Activated CD4-positive, alpha-beta memory T cell treated with anti-CD3 and anti-CD28 coated beads for 36 hours (primary cell): ENCODE measurements around the gene CCDC102A. TPM values are rescaled to one million over a fixed set of nuclear protein-coding genes. Genes with fewer than 3 reads are reported as not detected.
"Not testable (repeated sequence)": the region's sequence is repeated elsewhere in the genome, so short reads cannot be mapped to it uniquely, and the experiment has no call there.

Experiments used
- CTCF ChIA-PET: fragments of 350-600 bp; sonication (Branson Sonifier 250); formaldehyde crosslinking; loops from one replicate; lab custom pipeline; 2021; ENCODE audit warnings: antibody characterized with exemption, inconsistent platforms; lab: Charles Lee
- POLR2A ChIA-PET: fragments of 350-600 bp; sonication (Branson Sonifier 250); formaldehyde crosslinking; loops from one replicate; lab custom pipeline; 2021; ENCODE audit warnings: antibody characterized with exemption; lab: Charles Lee
- DNase-seq: peaks from one replicate; pipeline ENCODE4 v3.0.0-alpha.2; 2020
- H3K27ac Mint-ChIP-seq: one replicate; pipeline ENCODE4 v1.8.0; 2021; ENCODE audit warnings: mixed read lengths
- H3K27me3 Mint-ChIP-seq: one replicate; pipeline ENCODE4 v1.8.0; 2021; ENCODE audit warnings: mixed read lengths
- H3K36me3 Mint-ChIP-seq: one replicate; pipeline ENCODE4 v1.8.0; 2021; ENCODE audit warnings: mixed read lengths
- H3K4me1 Mint-ChIP-seq: one replicate; pipeline ENCODE4 v1.8.0; 2021; ENCODE audit warnings: low read depth, mixed read lengths
- H3K4me3 Mint-ChIP-seq: one replicate; pipeline ENCODE4 v1.8.0; 2021; ENCODE audit warnings: mild to moderate bottlenecking, mixed read lengths
- H3K9me3 Mint-ChIP-seq: one replicate; pipeline ENCODE4 v1.8.0; 2021; ENCODE audit warnings: mixed read lengths
- intact Hi-C: fragments of 100-400 bp; cut with micrococcal nuclease; formaldehyde crosslinking; loops from one replicate; pipeline ENCODE4 v1.15.1; 2023
- total RNA-seq, 2 experiments: library from RNA; stranded (reverse); gene quantifications; one replicate each; pipeline ENCODE4 v1.2.3, GENCODE V29; 2021

Gene CCDC102A
- total RNA-seq, 2 experiments from 2014 or later = 7.0 to 7.9 TPM

DNA sequence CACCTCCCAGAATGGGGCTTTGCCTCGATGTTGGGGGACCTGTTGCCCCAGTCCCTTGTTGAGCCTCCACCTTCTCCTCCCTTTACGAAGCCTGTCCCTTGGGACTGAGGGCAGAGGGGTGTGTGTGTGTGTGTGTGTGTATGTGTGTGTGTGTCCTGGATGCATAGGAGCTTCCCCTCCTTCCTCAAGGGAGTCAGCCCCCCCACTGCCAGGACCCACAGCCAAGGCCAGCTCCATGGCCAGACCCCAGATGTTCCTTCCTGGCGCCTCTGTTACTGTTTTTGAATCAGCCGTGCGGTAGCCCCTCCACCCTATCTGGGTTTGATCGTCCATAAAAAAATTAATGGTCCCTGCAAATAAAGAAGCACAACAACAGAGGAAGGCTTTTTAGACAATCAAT lies 32.4 kb downstream of the CCDC102A start:
- no peak for DNase-seq
- H3K27me3 Mint-ChIP-seq = no peaks in the 10 kb centered on the region
- H3K4me1 Mint-ChIP-seq = peaks cover 11% of the 10 kb centered on the region
- no peaks in the 10 kb centered on the region for H3K9me3 Mint-ChIP-seq
- CTCF ChIA-PET = interaction anchor here (2.3 kb wide), 1 partner anchor 15 kb away, joined by 7 read pairs; no protein-coding TSS in a partner anchor
- H3K4me3 Mint-ChIP-seq = no peak overlapping the region
- POLR2A ChIA-PET = no interaction called here
- no peaks in the 10 kb centered on the region for H3K36me3 Mint-ChIP-seq
- H3K27ac Mint-ChIP-seq = no peak overlapping the region
- intact Hi-C loops = no loop called here

DNA sequence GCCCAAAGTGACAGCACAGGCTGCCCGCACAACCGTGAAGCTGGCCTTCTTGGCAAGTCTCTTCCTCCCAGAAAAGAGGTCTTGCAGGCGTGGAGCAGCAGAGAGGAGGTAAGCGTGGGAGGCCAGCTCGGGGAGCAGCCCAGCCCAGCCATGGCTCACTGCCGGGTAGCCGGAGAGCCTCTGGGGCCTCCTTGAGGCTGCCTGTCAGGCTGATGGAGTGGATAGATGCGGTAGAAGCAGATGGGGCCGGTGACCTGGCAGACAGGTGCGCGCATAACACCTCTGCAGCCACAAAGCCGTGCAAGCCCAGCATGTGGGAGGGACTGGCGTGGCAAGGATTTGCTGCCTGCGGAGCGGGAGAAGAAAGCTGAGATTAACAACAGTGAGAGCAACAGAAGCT lies 33.0 kb downstream of the CCDC102A start:
- no peak for DNase-seq
- Mint-ChIP-seq H3K27me3 (no peaks in the 10 kb centered on the region), H3K36me3 (no peaks in the 10 kb centered on the region), H3K4me3 (no peak overlapping the region), H3K27ac (no peak overlapping the region), H3K9me3 (no peaks in the 10 kb centered on the region), H3K4me1 (peaks cover 11% of the 10 kb centered on the region)
- intact Hi-C loops = no loop called here
- ChIA-PET POLR2A (no interaction called here), CTCF (interaction anchor here (2.3 kb wide), 1 partner anchor 16 kb away, joined by 7 read pairs; no protein-coding TSS in a partner anchor)

DNA sequence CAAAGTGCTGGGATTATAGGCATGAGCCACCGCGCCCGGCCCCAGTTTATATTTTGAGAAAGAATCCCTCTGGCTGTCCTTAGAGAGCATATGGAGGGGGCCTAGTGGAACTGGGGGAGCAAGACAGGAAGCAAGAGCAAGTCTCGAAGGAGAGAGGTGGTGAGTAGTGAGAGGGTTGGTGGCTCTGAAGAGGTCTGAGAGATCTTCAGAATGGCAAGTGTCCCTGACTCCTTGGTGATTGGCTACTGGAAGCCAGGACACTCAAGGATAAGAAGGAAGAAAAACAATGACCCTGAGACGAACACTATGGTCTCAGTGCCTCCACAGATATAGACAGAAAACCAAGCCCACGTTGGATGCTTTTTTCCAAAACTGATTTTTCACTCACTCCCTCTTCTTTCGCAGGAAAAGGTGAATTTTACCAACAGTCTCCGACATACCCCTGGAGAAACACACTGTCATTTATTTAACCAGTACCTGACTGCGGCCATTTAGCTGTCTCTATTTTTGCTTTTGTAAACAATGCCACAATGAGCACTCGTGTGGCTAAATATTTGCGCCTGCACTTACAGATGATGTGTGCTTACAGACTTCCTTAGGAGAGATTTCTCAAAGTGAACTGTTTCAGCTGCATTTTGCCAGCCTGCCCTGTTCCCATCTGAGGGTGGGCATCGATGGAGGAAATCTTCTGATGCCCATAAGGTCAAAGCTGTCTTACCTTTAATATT lies 34.2 kb downstream of the CCDC102A start:
- ChIA-PET POLR2A (no interaction called here), CTCF (no interaction called here)
- H3K9me3 Mint-ChIP-seq = no peaks in the 10 kb centered on the region
- peaks cover 11% of the 10 kb centered on the region for H3K4me1 Mint-ChIP-seq
- intact Hi-C loops = no loop called here
- H3K4me3 Mint-ChIP-seq = no peak overlapping the region
- H3K27ac Mint-ChIP-seq = no peak overlapping the region
- H3K36me3 Mint-ChIP-seq = no peaks in the 10 kb centered on the region
- no peaks in the 10 kb centered on the region for H3K27me3 Mint-ChIP-seq
- DNase-seq = no peak

DNA sequence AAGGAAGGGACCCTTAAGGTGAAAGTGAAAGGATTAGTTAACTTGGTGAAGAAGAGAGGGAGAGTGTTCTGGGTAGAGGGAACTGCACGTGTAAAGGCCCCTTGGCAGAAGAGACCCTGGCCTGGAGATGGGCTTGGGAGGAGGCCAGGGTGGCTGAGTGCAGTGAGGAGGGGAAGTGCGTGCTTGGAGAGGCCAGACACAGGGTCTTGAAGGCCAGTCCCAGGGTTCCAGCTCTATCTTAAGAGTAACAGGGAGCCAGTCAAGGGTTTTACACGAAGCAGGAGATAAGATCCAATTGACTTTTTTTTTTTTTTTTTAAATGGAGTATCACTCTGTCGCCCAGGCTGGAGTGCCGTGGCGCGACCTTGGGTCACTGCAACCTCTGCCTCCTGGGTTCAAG lies 34.9 kb downstream of the CCDC102A start:
- CTCF ChIA-PET = no interaction called here
- Mint-ChIP-seq H3K27me3 (no peaks in the 10 kb centered on the region), H3K36me3 (no peaks in the 10 kb centered on the region), H3K4me3 (no peak overlapping the region), H3K27ac (no peak overlapping the region), H3K9me3 (no peaks in the 10 kb centered on the region), H3K4me1 (peaks cover 11% of the 10 kb centered on the region)
- no peak for DNase-seq
- intact Hi-C loops = no loop called here
- POLR2A ChIA-PET = interaction anchor here (0.6 kb wide), 1 partner anchor 202 kb away, joined by 3 read pairs; no protein-coding TSS in a partner anchor

DNA sequence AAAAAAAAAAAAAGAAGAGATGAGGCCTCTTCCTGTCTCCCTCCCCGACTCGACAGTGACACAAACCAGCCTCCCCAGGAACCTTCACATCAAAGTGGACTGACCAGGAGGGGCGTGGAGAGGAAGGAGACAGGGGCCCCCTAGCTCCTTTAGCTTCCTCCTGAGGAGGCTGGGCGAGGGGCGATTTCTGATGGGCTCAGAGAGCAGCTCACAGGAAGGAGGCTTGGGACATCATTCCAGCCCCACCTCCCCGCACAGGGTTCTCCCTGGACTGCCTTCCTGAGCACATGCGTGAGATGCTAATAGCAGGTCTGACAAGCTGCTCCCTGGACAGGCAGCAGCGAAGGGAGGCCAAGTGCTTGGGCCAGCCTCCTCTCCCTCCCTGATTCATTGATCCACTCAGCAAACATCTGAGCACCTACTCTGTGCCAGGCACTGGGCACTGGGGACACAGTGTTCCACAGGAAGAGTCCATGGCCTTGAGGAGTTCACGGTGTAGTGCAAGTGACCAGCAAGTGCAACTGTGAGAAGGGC lies 35.7 kb downstream of the CCDC102A start:
- Mint-ChIP-seq H3K9me3 (no peaks in the 10 kb centered on the region), H3K27ac (no peak overlapping the region), H3K36me3 (no peaks in the 10 kb centered on the region), H3K4me1 (peaks cover 11% of the 10 kb centered on the region), H3K27me3 (no peaks in the 10 kb centered on the region), H3K4me3 (no peak overlapping the region)
- CTCF ChIA-PET = interaction anchor here (1.3 to 2.5 kb wide), 2 partner anchors 19 to 38 kb away, joined by 4 to 6 read pairs; partner anchors contain the start of gene POLR2C
- POLR2A ChIA-PET = no interaction called here
- intact Hi-C loops = no loop called here
- DNase-seq = no peak

DNA sequence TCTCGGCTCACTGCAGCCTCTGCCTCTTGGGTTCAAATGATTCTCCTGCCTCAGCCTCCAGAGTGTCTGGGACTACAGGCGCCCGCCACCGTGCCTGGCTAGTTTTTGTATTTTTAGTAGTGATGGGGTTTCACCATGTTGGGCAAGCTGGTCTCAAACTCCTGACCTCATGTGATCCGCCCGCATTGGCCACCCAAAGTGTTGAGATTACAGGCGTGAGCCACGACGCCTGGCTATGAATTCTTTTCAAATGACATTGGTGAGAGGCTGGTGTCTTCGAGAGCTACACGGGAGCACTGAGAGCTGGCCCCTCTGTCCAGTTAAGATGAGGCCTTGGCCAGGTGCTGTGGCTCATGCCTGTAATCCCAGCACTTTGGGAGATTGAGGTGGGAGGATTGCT lies 36.4 kb downstream of the CCDC102A start:
- H3K27me3 Mint-ChIP-seq, DNase-seq, intact Hi-C loops, H3K9me3 Mint-ChIP-seq, H3K4me3 Mint-ChIP-seq, H3K27ac Mint-ChIP-seq, POLR2A ChIA-PET, H3K36me3 Mint-ChIP-seq: not testable (repeated sequence)
- H3K4me1 Mint-ChIP-seq = peaks cover 11% of the 10 kb centered on the region
- CTCF ChIA-PET = interaction anchor here (1.3 to 2.5 kb wide), 2 partner anchors 20 to 37 kb away, joined by 4 to 6 read pairs; partner anchors contain the start of gene POLR2C

DNA sequence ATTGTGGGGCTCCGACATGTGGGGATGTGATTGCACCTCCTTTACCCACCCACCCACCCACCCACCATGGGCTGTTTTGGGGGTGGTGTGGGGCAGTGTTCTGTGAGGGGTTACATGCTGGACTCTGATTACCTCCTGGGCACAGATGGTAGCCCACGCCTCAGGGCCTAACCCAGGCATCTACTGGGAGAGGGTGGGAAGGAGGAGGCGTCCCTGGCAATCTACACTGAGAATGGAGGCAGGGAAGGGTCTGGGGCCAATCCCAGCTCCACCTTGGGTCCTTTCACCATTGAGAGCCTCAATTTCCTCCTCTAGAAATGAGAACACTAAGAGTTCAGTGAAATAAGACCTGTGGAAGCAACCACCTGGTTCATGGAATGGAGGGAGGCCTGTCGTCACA lies 38.3 kb downstream of the CCDC102A start:
- CTCF ChIA-PET = no interaction called here
- intact Hi-C loops = no loop called here

DNA sequence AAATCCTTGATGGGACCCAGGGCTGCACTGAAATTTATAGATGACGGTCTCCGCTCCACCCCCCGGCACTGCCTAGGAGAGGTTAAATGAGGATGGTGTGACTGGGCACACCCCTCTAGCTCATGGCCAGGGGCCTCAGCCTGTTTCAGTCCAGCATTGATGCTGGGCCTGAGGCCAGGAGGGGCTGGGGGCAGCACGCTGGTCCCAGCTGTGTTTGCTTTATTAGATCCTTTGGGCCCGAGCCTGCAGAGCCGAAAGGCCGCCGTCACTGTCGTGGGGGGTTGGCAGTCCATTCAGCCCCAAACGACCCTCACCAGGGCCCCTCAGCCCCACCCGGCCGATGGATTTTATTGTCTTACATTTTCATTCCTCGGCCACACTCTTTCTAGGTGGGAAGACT lies 39.2 kb downstream of the CCDC102A start:
- DNase-seq = no peak
- H3K9me3 Mint-ChIP-seq = no peaks in the 10 kb centered on the region
- intact Hi-C loops = no loop called here
- no peaks in the 10 kb centered on the region for H3K27me3 Mint-ChIP-seq
- CTCF ChIA-PET = interaction anchor here (2.0 to 2.2 kb wide), 2 partner anchors 23 to 80 kb away, joined by 5 to 7 read pairs; no protein-coding TSS in a partner anchor
- peaks cover 11% of the 10 kb centered on the region for H3K4me1 Mint-ChIP-seq
- H3K36me3 Mint-ChIP-seq = no peaks in the 10 kb centered on the region
- no peak overlapping the region for H3K27ac Mint-ChIP-seq
- H3K4me3 Mint-ChIP-seq = no peak overlapping the region
- POLR2A ChIA-PET = no interaction called here

More for the DNA sequence above, 38.3 kb downstream of the CCDC102A start:
- no peak overlapping the region for H3K4me3 Mint-ChIP-seq
- H3K36me3 Mint-ChIP-seq = no peaks in the 10 kb centered on the region
- peaks cover 11% of the 10 kb centered on the region for H3K4me1 Mint-ChIP-seq
- H3K27me3 Mint-ChIP-seq = no peaks in the 10 kb centered on the region
- POLR2A ChIA-PET = no interaction called here
- H3K9me3 Mint-ChIP-seq = no peaks in the 10 kb centered on the region
- no peak overlapping the region for H3K27ac Mint-ChIP-seq
- DNase-seq = no peak

DNA sequence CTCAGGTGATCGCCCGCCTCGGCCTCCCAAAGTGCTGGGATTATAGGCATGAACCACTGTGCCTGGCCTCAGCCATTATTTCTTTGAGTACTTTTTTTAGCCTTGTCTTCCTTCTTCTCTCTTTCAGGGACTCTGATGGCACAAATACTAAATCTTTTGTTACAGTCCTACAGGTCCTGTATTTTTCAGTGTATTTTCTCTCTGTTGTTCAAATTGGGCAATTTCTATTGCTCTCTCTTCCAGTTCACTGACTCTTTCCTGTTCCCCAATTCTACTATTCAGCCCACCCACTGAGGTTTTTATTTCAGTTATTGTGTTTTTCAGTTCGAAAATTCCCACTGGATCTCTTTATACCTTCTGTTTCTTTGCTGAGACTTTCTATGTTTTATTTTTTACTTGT lies 42.6 kb downstream of the CCDC102A start:
- Mint-ChIP-seq H3K36me3 (no peaks in the 10 kb centered on the region), H3K9me3 (no peaks in the 10 kb centered on the region), H3K4me1 (no peaks in the 10 kb centered on the region), H3K27ac (no peak overlapping the region), H3K4me3 (no peak overlapping the region), H3K27me3 (no peaks in the 10 kb centered on the region)
- intact Hi-C loops = no loop called here
- CTCF ChIA-PET = no interaction called here
- DNase-seq = no peak
- POLR2A ChIA-PET = no interaction called here

DNA sequence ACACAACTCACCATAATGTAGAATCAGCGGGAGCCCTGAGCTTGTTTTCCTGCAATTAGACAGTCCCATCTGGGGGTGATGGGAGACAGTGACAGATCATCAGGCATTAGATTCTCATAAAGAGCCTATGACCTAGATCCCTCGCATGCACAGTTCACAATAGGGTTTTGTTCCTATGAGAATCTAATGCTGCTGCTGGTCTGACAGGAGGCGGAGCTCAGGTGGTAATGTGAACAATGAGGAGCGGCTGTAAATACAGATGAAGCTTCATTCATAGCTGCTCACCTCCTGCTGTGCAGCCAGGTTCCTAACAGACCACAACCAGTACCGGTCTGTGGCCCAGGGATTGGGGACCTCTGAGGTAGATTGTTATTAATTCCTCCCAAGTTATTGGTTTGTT lies 47.1 kb downstream of the CCDC102A start:
- POLR2A ChIA-PET = no interaction called here
- CTCF ChIA-PET = interaction anchor here (1.1 to 1.9 kb wide), 3 partner anchors 27 to 48 kb away, joined by 3 to 12 read pairs (median 7); partner anchors contain the start of gene POLR2C
- no peaks in the 10 kb centered on the region for H3K27me3 Mint-ChIP-seq
- H3K4me3 Mint-ChIP-seq = no peak overlapping the region
- DNase-seq = no peak
- no peaks in the 10 kb centered on the region for H3K36me3 Mint-ChIP-seq
- H3K27ac Mint-ChIP-seq = no peak overlapping the region
- peaks cover 11% of the 10 kb centered on the region for H3K4me1 Mint-ChIP-seq
- intact Hi-C loops = no loop called here
- H3K9me3 Mint-ChIP-seq = no peaks in the 10 kb centered on the region

DNA sequence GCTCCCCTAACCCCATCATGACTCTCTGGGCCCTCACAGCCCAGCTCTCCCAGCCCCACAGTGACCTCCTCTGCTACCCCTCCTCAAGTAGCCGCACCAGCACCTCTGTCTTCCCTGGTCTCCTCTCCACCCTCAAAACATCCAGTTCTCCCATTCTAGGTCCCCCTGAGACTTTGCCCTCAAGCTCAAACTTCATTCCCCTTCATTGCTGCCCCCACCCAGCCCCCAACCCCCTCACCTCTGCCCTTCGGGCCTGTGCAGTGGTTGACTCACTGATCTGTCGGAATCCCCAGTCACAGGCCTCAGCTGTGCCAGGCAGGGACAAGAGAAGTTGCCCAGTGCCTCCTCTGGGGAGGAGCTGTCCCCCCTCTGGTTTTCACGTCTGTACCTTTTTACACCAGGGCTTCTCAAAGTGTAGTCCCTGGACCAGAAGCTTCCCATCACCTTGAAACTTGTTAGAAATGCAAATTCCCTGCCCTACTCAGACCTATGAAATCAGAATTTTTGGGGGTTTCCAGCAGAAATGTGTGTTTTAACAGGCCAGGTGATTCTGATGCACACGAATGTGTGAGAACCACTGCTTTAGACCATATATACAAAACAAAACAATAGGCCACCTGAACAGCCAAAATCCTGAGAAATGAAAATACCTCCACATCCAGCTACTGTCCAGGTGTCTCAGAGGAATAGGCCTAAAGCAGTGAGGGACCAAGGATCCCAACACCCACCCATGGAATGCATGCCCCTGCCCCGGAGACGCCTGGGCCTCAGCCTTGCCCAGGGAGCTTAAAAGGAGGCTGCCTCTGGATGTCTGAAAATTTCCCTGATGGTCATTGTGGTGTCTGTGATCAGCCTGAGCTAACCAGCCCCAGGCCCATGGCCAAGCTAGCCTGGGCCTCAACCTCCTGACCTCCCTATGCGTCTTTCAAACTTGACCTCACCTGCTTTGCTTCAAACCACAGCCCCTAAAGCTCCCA lies 49.2 kb downstream of the CCDC102A start:
- Mint-ChIP-seq H3K9me3 (no peaks in the 10 kb centered on the region), H3K4me3 (peak overlapping the region; percentile 69), H3K4me1 (peaks cover 11% of the 10 kb centered on the region), H3K36me3 (no peaks in the 10 kb centered on the region), H3K27ac (peak overlapping the region; percentile 64), H3K27me3 (no peaks in the 10 kb centered on the region)
- ChIA-PET POLR2A (interaction anchor here (1.6 to 2.8 kb wide), 2 partner anchors 24 to 51 kb away, joined by 5 to 13 read pairs; partner anchors contain the start of gene POLR2C), CTCF (interaction anchor here (0.6 to 4.0 kb wide), 9 partner anchors 12 to 187 kb away, joined by 3 to 27 read pairs (median 5); partner anchors contain the start of genes CIAPIN1, COQ9 and POLR2C)
- intact Hi-C loops = loop anchor here (1.0 kb wide), 1 partner anchor 50 kb away; no protein-coding TSS in a partner anchor
- DNase-seq = no peak
